Psoas muscle (tissue), 8 donors: ENCODE data around the gene STPG2. TPM values are rescaled to one million over a fixed set of nuclear protein-coding genes. Genes with fewer than 3 reads are reported as not detected.

Source experiments
- ATAC-seq, 4 donors: fragments of 200-7000 bp; cut with Tn5 transposase; one replicate each; pipeline ENCODE4 v1.9.1; 2020; ENCODE audit warnings: moderate library complexity in 3 of 4, mild to moderate bottlenecking in 2 of 4
- DNase-seq, 2 donors: peaks; one replicate each; pipeline ENCODE4 v3.0.0-alpha.2; 2020
- H3K27ac ChIP-seq: fragments of 200-600 bp; one replicate; pipeline ENCODE4 v1.8.0; 2022
- H3K27me3 ChIP-seq, 3 donors: fragments of 200-600 bp in 1 of 3; one replicate each; pipeline versions ENCODE4 v1.6.1 to v1.8.0; 2013 to 2022; ENCODE audit warnings: low read length in 2 of 3, mild to moderate bottlenecking in 2 of 3, moderate library complexity in 1 of 3; ENCODE audit not compliant: insufficient read depth in 3 of 3
- H3K36me3 ChIP-seq, 2 donors: fragments of 200-600 bp in 1 of 2; one replicate each; pipeline versions ENCODE4 v1.6.1 to v1.8.0; 2013 to 2022; ENCODE audit warnings: low read depth in 1 of 2, mild to moderate bottlenecking in 1 of 2, moderate library complexity in 1 of 2; ENCODE audit not compliant: insufficient read depth in 1 of 2
- H3K4me1 ChIP-seq: fragments of 200-600 bp; one replicate; pipeline ENCODE4 v1.8.0; 2022
- H3K4me3 ChIP-seq: fragments of 200-600 bp; one replicate; pipeline ENCODE4 v1.8.0; 2022; ENCODE audit warnings: mild to moderate bottlenecking
- H3K9me3 ChIP-seq: fragments of 200-600 bp; one replicate; pipeline ENCODE4 v1.8.0; 2022
- WGBS, 3 donors: extraction: QIAGEN DNeasy Blood & Tissue Kit; methylation state at CpG; one replicate each; pipeline versions ENCODE4 v1.1.6 to v1.1.7; 2013; 5-methylcytosine and 5-hydroxymethylcytosine counted together
- intact Hi-C, 2 donors: fragments of 100-400 bp; cut with DNase I; formaldehyde crosslinking; loops; one replicate each; pipeline versions ENCODE4 v1.11.0 to v1.14.2; 2022
- polyA plus RNA-seq, 3 donors: library from polyadenylated mRNA; stranded (reverse); fragments of 200-250 nt; gene quantifications; one replicate each; pipeline ENCODE4 v1.2.3, GENCODE V29; 2013
- total RNA-seq, 4 donors: library from RNA; stranded (reverse); fragmentation: NEBNext Ultra II Directional in 2 of 4; extraction: Animal tissue kit (Norgen Biotek cat#: 25700) in 2 of 4; gene quantifications; one replicate each; pipeline versions ENCODE4 v1.2.1 to v1.2.4, GENCODE V29; 2021 to 2023
- TF ChIP-seq, protein P1 (sequence below): fragments of 200-600 bp; IDR thresholded peaks from one replicate; pipeline ENCODE4 v1.8.0; 2022; ENCODE audit warnings: antibody characterized with exemption
- donor health status: healthy with polysubstance abuse.
- donor health status: DM: no; HTN: no; CAD: no; lungs with moderate emphysema.
- donor health status: Bipolar disorder and iron deficiency.
- donor health status: healthy.
- donor health status: DM: yes; HTN: yes; CAD: no.
- donor health status: DM: no; HTN: no; CAD: no.
- donor health status: DM: no; HTN: no; CAD: no.
- donor health status: DM: yes; HTN: yes; CAD: no.

The STPG2 gene
- total and polyA plus RNA-seq, 7 donors, result 0.01 to 0.21 TPM; not detected in 5

DNA sequence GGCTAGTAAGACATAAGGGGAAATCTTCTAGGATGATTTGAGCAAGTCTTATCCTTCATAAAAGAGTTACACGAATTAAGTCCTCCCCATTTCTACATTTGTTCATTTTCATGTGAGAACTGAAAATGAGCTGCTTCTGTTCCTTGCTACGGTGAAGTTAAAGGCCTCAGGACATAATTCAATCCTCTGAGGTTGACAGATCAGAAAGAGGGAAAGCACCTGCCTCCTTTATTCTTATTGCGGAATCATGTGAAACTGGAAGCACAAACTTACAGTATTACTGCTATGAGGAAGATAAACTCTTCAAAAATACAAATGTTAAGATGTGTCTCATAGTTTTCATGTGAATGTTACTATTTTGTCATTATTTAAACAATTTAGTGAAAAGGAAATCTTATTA is 395.3 kb downstream of the STPG2 start:
- WGBS, 3 donors, result 61 to 63% (median 62%) methylated on average over 3 of the region's 3 CpGs

GRCh38 chr4:97720869-97721432 is 422.3 kb downstream of the STPG2 start:
- intact Hi-C loops, result no loop called here
- TF ChIP-seq, protein P1, sequence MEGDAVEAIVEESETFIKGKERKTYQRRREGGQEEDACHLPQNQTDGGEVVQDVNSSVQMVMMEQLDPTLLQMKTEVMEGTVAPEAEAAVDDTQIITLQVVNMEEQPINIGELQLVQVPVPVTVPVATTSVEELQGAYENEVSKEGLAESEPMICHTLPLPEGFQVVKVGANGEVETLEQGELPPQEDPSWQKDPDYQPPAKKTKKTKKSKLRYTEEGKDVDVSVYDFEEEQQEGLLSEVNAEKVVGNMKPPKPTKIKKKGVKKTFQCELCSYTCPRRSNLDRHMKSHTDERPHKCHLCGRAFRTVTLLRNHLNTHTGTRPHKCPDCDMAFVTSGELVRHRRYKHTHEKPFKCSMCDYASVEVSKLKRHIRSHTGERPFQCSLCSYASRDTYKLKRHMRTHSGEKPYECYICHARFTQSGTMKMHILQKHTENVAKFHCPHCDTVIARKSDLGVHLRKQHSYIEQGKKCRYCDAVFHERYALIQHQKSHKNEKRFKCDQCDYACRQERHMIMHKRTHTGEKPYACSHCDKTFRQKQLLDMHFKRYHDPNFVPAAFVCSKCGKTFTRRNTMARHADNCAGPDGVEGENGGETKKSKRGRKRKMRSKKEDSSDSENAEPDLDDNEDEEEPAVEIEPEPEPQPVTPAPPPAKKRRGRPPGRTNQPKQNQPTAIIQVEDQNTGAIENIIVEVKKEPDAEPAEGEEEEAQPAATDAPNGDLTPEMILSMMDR, result peak; percentile 24
- Histone ChIP-seq H3K4me3 (no peak overlapping the region), H3K9me3 (no peaks in the 10 kb centered on the region), H3K27ac (no peak overlapping the region), H3K36me3 (no peaks in the 10 kb centered on the region), H3K4me1 (no peaks in the 10 kb centered on the region), H3K27me3 (no peaks in the 10 kb centered on the region)
- DNase-seq, result no peak
- 10 to 11% (median 10%) methylated on average over 4 of the region's 4 CpGs for WGBS, 3 donors
- no peak for ATAC-seq

More for the DNA sequence above, 395.3 kb downstream of the STPG2 start:
- intact Hi-C loops, result no loop called here
- no peaks in the 10 kb centered on the region for H3K36me3 ChIP-seq
- H3K4me3 ChIP-seq, result no peak overlapping the region
- TF ChIP-seq, protein P1, result no peak
- H3K9me3 ChIP-seq, result no peaks in the 10 kb centered on the region
- DNase-seq (no peak), ATAC-seq (no peak)
- no peaks in the 10 kb centered on the region for H3K27me3 ChIP-seq
- H3K4me1 ChIP-seq, result no peaks in the 10 kb centered on the region
- no peak overlapping the region for H3K27ac ChIP-seq

GRCh38 chr4:97691111-97691605 is 452.1 kb downstream of the STPG2 start:
- DNase-seq (no peak), ATAC-seq (no peak)
- WGBS, 3 donors, result 78 to 82% (median 81%) methylated on average over 3 of the region's 3 CpGs
- Histone ChIP-seq H3K4me3 (no peak overlapping the region), H3K9me3 (no peaks in the 10 kb centered on the region), H3K36me3 (no peaks in the 10 kb centered on the region), H3K27me3 (no peaks in the 10 kb centered on the region), H3K4me1 (no peaks in the 10 kb centered on the region), H3K27ac (no peak overlapping the region)
- intact Hi-C loops, result no loop called here
- TF ChIP-seq, protein P1, result no peak

- Histone ChIP-seq H3K9me3 (no peaks in the 10 kb centered on the region), H3K36me3 (no peaks in the 10 kb centered on the region), H3K4me1 (no peaks in the 10 kb centered on the region), H3K27ac (no peak overlapping the region), H3K27me3 (no peaks in the 10 kb centered on the region), H3K4me3 (no peak overlapping the region)
- intact Hi-C loops, result no loop called here
- 60 to 73% (median 69%) methylated on average over 1 of the region's 1 CpG for WGBS, 3 donors
- no peak for DNase-seq
- ATAC-seq, result no peak
- TF ChIP-seq, protein P1, result no peak
Observed at GRCh38 chr4:97670703-97671269, 472.5 kb downstream of the STPG2 start.
